Dedifferentiated amniotic fluid mesenchymal stem cell (primary cell): ENCODE results near the gene SAMD5.

Experiments used
- DNase-seq: peaks from one replicate; pipeline ENCODE4 v3.0.0-alpha.2; 2016; ENCODE audit errors: extremely low spot score

Gene SAMD5

DNA sequence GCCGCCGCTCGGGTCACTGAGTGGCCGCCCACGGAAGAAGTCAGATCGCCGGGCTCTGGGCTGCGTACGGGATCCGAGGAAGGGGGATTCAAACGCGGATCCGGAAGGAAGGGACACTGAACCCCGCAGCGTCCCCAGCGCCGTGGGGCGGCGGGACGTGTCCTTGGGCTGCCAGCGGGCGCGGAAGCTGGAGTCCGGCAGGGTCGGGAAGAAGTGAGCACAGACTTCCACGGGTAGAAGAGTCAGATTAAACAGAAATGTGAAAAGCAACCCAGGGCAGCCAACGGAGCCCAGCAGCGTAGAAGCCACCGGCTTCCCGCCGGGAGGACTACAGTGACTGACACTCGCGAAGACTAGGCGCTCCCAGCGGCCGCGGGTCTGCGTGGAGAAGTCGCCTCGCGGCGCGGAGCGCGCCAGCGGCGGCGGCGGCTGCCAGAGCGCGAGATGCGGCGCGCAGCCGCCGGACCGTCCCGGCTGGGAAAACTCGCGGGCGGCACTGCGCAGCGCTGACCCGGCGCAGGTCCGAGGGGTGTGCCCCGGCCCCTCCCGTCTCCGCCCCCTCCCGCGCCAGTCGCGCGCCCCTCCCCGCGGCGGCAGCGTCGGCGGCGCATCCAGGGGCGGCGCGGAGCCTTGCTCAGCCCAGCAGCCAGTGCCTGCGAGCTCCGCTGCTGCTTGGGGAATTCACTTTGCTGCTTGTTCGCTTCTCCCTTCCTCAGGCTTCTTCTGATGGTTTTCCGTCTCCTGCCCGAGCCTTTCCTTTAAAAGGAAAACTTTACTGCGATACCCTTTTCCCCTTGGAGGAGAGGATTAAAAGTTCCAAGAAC is at the start of gene SAMD5:
TSS of gene SAMD5 (plus strand) at position 649 of the 824 bp plus-strand sequence. CDS start 239 bp downstream, outside the sequence.
- DNase-seq = peak; percentile 72

GRCh38 chr6:147459780-147460179 is 48.7 kb upstream of the SAMD5 start:
- DNase-seq = no peak

DNA sequence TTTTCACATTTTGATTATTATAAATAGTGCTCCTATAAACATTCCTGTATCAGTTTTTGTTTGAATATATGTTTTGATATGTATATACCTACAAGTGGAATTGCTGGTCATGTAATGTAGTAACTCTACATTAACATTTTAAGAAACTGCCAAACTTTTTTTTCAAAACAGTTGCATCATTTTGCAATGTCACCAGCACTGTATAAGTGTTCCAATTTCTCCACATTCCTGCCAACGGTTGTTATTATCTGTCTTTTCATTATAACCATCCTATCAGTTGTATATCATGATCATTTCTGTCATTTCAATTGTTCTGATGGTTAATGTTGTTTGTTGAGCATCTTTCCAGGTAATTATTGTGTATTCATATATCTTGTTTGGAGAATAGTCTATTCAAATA is 44.8 kb upstream of the SAMD5 start:
- DNase-seq = no peak

- DNase-seq = no peak
Measured at GRCh38 chr6:147467428-147467827, 41.1 kb upstream of the SAMD5 start.

GRCh38 chr6:147467886-147468285 is 40.6 kb upstream of the SAMD5 start:
- no peak for DNase-seq

DNA sequence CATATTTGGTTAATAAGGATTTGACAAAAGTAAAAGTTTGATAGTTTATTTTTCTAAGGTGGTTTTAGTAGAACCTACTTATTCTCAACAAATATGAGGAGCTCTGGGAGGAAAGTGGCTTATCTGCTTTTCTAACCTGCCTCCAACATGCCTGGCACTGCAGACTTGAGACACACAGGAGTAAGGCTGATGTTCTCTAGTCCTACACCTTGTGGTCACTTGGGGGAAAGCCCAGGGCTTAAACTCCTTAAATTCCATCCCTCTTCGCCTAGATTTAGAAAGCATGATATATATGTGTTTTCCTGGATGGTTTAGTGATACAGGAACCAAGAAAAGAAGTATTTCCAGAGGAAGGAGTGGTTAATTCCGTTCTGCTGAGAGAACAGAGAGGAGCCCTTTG is 39.9 kb upstream of the SAMD5 start:
- no peak for DNase-seq

GRCh38 chr6:147479857-147480256 is 28.6 kb upstream of the SAMD5 start:
- no peak for DNase-seq

DNA sequence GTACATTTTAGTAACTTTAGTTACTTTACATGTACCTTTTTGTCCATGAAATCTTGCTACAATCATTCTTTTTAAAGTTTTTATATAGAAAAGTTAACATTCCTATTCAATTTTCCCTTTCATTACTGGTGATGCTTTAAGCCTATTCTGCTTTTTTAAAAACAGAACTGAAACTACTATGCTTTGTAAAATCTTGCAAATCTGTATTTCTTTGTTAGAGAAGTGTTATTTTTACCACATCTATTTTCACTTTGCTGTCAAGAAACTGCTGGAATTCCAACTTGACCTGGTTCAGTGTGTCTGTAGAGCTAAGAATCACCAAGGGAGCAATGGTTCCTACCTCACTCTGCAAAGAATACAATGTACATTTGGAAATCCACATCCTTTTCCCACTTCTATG is 21.8 kb upstream of the SAMD5 start:
- DNase-seq = no peak

DNA sequence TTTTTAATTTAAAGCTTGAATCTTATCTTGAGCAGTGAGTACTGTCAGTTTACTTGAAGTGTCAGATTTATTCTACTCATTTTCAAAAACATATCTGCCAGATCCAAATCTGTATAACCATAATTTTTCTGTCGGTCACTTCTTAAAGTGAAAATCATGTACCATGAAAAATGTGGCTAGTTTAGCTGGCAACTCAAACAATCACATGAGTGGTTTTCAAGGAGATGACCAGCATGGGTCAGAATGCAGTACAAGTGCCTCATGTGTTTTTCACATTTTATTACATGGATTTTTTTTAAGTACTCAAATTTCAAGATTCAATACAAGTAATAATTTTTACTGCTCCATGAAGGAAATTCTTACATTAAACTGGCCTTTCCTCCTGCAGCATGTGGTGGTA is 11.0 kb upstream of the SAMD5 start:
- no peak for DNase-seq

- no peak for DNase-seq
Measured at GRCh38 chr6:147503587-147503986, 4.9 kb upstream of the SAMD5 start.

- DNase-seq = no peak
Measured at GRCh38 chr6:147504848-147505247, 3.6 kb upstream of the SAMD5 start.

DNA sequence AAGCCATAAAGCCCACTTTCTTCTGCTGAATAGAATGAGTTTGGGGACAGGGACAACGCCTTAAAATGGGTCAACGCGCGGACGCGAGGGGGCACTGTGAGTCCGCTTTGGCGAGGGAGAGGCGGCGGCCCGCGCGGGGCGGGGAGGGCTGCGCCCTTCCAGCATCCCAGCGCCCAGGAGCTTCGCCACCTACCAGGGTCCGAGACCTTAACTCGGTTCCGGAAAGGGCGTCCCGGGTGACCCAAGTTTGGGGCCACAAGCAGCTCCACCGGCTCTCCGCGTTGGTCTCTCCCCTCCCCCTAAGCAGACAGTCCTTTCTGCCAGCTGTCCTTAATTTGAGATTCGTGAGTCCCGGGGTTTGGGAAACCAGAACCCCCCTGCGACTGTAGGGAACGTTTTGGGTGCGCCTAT is 1.8 kb upstream of the SAMD5 start:
- peak; percentile 50 for DNase-seq

GRCh38 chr6:147507162-147508041 is 1.1 kb upstream of the SAMD5 start:
- peak; percentile 55 for DNase-seq

DNA sequence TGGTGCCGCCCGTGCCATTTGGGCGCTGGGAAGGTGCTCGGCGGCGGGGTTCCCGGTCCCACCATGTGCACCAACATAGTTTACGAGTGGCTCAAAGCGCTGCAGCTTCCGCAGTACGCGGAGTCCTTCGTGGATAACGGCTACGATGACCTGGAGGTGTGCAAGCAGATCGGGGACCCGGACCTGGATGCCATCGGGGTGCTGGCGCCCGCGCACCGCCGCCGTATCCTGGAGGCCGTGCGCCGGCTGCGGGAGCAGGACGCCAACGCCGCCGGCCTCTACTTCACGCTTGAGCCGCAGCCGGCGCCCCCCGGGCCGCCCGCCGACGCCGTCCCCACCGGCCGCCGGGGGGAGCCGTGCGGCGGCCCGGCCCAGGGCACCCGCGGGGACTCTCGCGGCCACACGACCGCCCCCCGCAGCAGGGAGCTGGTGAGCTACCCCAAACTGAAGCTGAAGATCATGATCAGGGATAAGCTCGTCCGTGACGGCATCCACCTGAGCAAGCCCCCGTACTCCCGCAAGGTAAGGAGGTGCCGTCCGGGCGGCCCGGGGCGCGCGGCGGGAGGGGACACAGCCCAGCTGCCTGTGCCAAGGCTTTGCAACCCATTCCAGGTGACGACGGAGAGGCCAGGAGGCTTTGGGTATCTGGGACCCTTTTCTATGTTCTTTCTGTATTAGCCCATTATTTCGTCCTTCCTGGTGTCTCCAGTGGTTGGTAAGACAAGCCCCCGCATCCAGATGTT is 547 bp downstream of the SAMD5 start:
- no peak for DNase-seq

GRCh38 chr6:147509891-147510290 is 1.4 kb downstream of the SAMD5 start:
- DNase-seq = no peak

GRCh38 chr6:147510929-147511590 is 2.6 kb downstream of the SAMD5 start:
- no peak for DNase-seq

DNA sequence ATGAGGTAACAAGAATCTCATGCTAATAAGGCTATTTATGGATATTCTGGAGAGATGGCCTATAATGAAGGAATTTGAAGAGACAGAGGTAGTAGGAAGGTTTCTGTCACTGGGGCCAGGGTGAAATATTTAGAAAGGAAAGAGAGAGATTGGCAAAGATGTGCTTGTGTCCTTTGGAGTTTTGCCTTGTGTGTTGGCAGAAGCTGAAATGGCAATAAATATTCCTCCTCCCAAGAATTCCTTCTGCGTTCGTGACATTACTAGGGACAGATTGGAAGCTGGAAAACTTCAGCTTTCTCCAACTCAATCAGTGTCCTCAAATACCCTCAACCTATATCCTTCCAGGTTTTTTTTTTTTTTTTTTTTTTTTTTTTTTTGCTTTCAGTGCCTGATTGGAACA is 6.3 kb downstream of the SAMD5 start:
- DNase-seq = no peak

GRCh38 chr6:147515327-147515726 is 6.8 kb downstream of the SAMD5 start:
- DNase-seq = no peak

DNA sequence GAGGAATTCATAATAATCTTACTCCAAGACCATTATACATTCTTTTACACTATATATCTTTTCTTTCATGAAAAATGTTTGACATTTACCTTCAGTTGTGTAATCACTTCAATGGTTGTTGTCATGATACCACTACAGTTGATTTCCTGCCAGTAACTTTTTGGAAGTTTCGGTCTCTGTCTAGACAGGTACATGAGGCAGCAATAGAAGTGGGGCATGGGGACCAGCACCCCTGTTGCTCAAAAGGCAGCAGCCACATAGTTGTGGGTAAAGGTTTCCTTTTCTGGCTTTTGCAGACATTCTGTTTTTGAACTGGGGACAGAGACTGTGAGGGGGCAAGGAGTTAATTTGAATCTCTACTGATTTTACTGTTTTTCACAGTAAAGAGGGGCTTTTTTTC is 14.1 kb downstream of the SAMD5 start:
- no peak for DNase-seq

GRCh38 chr6:147525519-147526209 is 17.2 kb downstream of the SAMD5 start:
- DNase-seq = no peak

GRCh38 chr6:147527197-147527596 is 18.7 kb downstream of the SAMD5 start:
- no peak for DNase-seq
